ENCODE results near the gene FRS3. TPM values are rescaled to one million over a fixed set of nuclear protein-coding genes. Genes with fewer than 3 reads are reported as not detected.
A peak's percentile ranks its signal among the peaks of the same experiment; 100 is the strongest.

FRS3 gene
- total and polyA plus RNA-seq, 2 experiments from 2014 or later: 1.3 to 3.3 TPM

GRCh38 chr6:41759905-41760579 is 19.7 kb downstream of the FRS3 start:
- TF ChIP-seq ZNF331 (CRISPR knock-in tag; IDR thresholded peaks at IDR 0.05; ENCODE audit: low read depth) (no peak), NANOG (IDR thresholded peaks at IDR 0.05; ENCODE audit: borderline replicate concordance) (no peak)
- H3K9me3 Mint-ChIP-seq: no peaks in the 10 kb centered on the region
- peaks cover 21% of the 10 kb centered on the region for H3K27me3 Mint-ChIP-seq (ENCODE audit: insufficient read depth, low read depth, poor library complexity)
- no peak overlapping the region for H3K4me3 Mint-ChIP-seq
- ATAC-seq (no peak), DNase-seq (ENCODE audit: low spot score) (no peak)
- H3K4me3 ChIP-seq: no peak overlapping the region
- no peaks in the 10 kb centered on the region for H3K36me3 Mint-ChIP-seq (ENCODE audit: low read depth)
- no peaks in the 10 kb centered on the region for H3K36me3 ChIP-seq (ENCODE audit: insufficient read depth)
- H3K4me1 Mint-ChIP-seq: peaks cover 7% of the 10 kb centered on the region
- H4K20me1 ChIP-seq (replicated peaks; ENCODE audit: insufficient read depth): no peaks in the 10 kb centered on the region
- 0 out of 2 replicates have a peak overlapping the region, but pooled peaks have one; percentile 23 for H2AFZ ChIP-seq
- H3K27ac Mint-ChIP-seq: no peak overlapping the region
- no peaks in the 10 kb centered on the region for H3K9me2 ChIP-seq (ENCODE audit: insufficient read depth)
- H3K27me3 ChIP-seq (ENCODE audit: insufficient read depth): no peaks in the 10 kb centered on the region
- no peaks in the 10 kb centered on the region for H3F3A ChIP-seq (replicated peaks; ENCODE audit: low read depth)
- no peaks in the 10 kb centered on the region for H3K79me2 ChIP-seq (replicated peaks; ENCODE audit: insufficient read depth)
- no peak overlapping the region for H3K4me2 ChIP-seq
- H3K27ac ChIP-seq (ENCODE audit: low read depth): no peak overlapping the region
- H3K4me1 ChIP-seq (ENCODE audit: insufficient read depth): no peaks in the 10 kb centered on the region

GRCh38 chr6:41759106-41759904 is 20.4 kb downstream of the FRS3 start:
- H3K36me3 ChIP-seq (ENCODE audit: insufficient read depth): no peaks in the 10 kb centered on the region
- no peaks in the 10 kb centered on the region for H3F3A ChIP-seq (replicated peaks; ENCODE audit: low read depth)
- Mint-ChIP-seq H3K36me3 (ENCODE audit: low read depth) (no peaks in the 10 kb centered on the region), H3K4me1 (peaks cover 7% of the 10 kb centered on the region), H3K27ac (no peak overlapping the region), H3K4me3 (no peak overlapping the region), H3K9me3 (no peaks in the 10 kb centered on the region), H3K27me3 (ENCODE audit: insufficient read depth, low read depth, poor library complexity) (peaks cover 21% of the 10 kb centered on the region)
- no peaks in the 10 kb centered on the region for H4K20me1 ChIP-seq (replicated peaks; ENCODE audit: insufficient read depth)
- ATAC-seq (no peak), DNase-seq (ENCODE audit: low spot score) (no peak)
- no peak overlapping the region for H3K4me2 ChIP-seq
- H2AFZ ChIP-seq: no peak overlapping the region
- no peaks in the 10 kb centered on the region for H3K4me1 ChIP-seq (ENCODE audit: insufficient read depth)
- H3K79me2 ChIP-seq (replicated peaks; ENCODE audit: insufficient read depth): no peaks in the 10 kb centered on the region
- H3K4me3 ChIP-seq: no peak overlapping the region
- H3K27me3 ChIP-seq (ENCODE audit: insufficient read depth): no peaks in the 10 kb centered on the region
- H3K27ac ChIP-seq (ENCODE audit: low read depth): no peak overlapping the region
- H3K9me2 ChIP-seq (ENCODE audit: insufficient read depth): no peaks in the 10 kb centered on the region
- TF ChIP-seq CREB1 (CRISPR knock-in tag; IDR thresholded peaks at IDR 0.05; ENCODE audit: low read depth) (no peak), JUNB (IDR thresholded peaks at IDR 0.05; ENCODE audit: unreplicated experiment) (no peak), NANOG (IDR thresholded peaks at IDR 0.05; ENCODE audit: borderline replicate concordance) (no peak), POLR2AphosphoS5 (IDR thresholded peaks at IDR 0.05; ENCODE audit: low read depth) (no peak), EZH2phosphoT487 (IDR thresholded peaks at IDR 0.05; ENCODE audit: unreplicated experiment) (no peak), CTCF (conservative IDR thresholded peaks at IDR 0.05; ENCODE audit: low read depth in 2 of 2) (no peak), STAT1 (IDR thresholded peaks at IDR 0.05; ENCODE audit: unreplicated experiment) (no peak), ZNF462 (CRISPR knock-in tag; IDR thresholded peaks at IDR 0.05) (no peak), ZNF114 (CRISPR knock-in tag; IDR thresholded peaks at IDR 0.05) (no peak), ZNF331 (CRISPR knock-in tag; IDR thresholded peaks at IDR 0.05; ENCODE audit: low read depth) (no peak)

All from GM23338 (cell line).